Body of pancreas (tissue), 4 donors: ENCODE results near the gene KRT84. TPM values are rescaled to one million over a fixed set of nuclear protein-coding genes. Genes with fewer than 3 reads are reported as not detected.

Experiments used
- ATAC-seq: fragments of 150-250 bp; one replicate; pipeline ENCODE4 v1.9.1; 2016
- DNase-seq, 4 donors: peaks; one replicate each; pipeline ENCODE4 v3.0.0-alpha.2; 2019
- H3K27ac ChIP-seq, 4 donors: fragments of 200-600 bp; sonication (generic); 1 replicate in 3 of 4; 2 replicates in 1 of 4; pipeline versions ENCODE4 v1.5.1 to v1.6.1; 2016 to 2019; ENCODE audit warnings: mild to moderate bottlenecking in 1 of 4, mixed read lengths in 1 of 4, moderate library complexity in 1 of 4
- H3K27me3 ChIP-seq, 2 donors: fragments of 200-600 bp; sonication (generic); one replicate each; pipeline ENCODE4 v1.6.0; 2016; ENCODE audit warnings: mild to moderate bottlenecking in 1 of 2
- H3K36me3 ChIP-seq, 2 donors: fragments of 200-600 bp; sonication (generic); replicated peaks in 1 of 2; 2 replicates each; pipeline ENCODE4 v1.5.1; 2016; ENCODE audit warnings: low read depth in 2 of 2; ENCODE audit not compliant: insufficient read depth in 1 of 2
- H3K4me1 ChIP-seq: fragments of 200-600 bp; sonication (generic); one replicate; pipeline ENCODE4 v1.6.0; 2016
- H3K4me3 ChIP-seq, 2 donors: fragments of 200-600 bp; sonication (generic); 1 replicate in 1 of 2; 2 replicates in 1 of 2; pipeline ENCODE4 v1.5.1; 2016 to 2019
- H3K9me3 ChIP-seq, 3 donors: fragments of 200-600 bp; sonication (generic); 1 replicate in 2 of 3; 2 replicates in 1 of 3; pipeline ENCODE4 v1.5.1; 2016
- CTCF ChIP-seq, 7 experiments: fragments of 450-650 bp in 4 of 7; fragments of 200-600 bp in 3 of 7; sonication (generic) in 3 of 7; IDR thresholded peaks; one replicate each; pipeline ENCODE4 v1.5.1; 2016 to 2019; ENCODE audit warnings: antibody characterized with exemption in 7 of 7
- POLR2A ChIP-seq, 3 donors: fragments of 450-650 bp; IDR thresholded peaks; one replicate each; pipeline ENCODE4 v1.6.1; 2016; ENCODE audit warnings: antibody characterized with exemption in 3 of 3, mild to moderate bottlenecking in 2 of 3
- WGBS, 2 donors: methylation state at CpG; one replicate each; pipeline ENCODE4 v1.1.5; 2017; 5-methylcytosine and 5-hydroxymethylcytosine counted together
- intact Hi-C: fragments of 100-400 bp; cut with DNase I; formaldehyde crosslinking; loops from one replicate; pipeline ENCODE4 v1.15.1; 2023
- total RNA-seq, 2 donors: library from RNA; depleted of rRNA; stranded (reverse); fragments of >200 nt; gene quantifications; one replicate each; pipeline ENCODE4 v1.1.0, GENCODE V29; 2016

The KRT84 gene
- total RNA-seq, 2 donors from 2014 or later: not detected

GRCh38 chr12:52398176-52398575 lies 12.7 kb upstream of the KRT84 start:
- intact Hi-C loops: no loop called here
- H3K4me1 ChIP-seq: no peaks in the 10 kb centered on the region

DNA sequence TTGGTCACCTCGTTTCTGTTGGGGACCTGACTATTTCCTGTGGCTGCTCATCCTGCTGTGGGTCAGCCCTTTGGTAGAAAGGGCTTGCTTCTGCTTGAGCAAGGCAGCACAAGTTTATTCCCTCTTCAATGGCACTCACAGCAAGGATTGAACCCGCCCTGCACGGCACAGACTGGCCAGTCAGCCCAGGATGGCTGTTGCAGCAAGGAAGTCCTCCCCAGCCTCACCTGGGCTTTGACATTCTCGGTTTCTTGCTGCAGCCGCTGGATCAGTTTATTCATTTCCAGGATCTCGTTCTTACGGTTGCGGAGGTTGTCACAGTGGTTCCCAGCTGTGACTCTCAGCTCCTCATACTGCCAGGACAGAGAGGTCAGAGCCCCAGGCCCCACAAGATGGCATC lies 11.2 kb upstream of the KRT84 start:
- Histone ChIP-seq H3K27me3 (no peaks in the 10 kb centered on the region), H3K4me3 (no peak overlapping the region), H3K36me3 (no peaks in the 10 kb centered on the region), H3K4me1 (no peaks in the 10 kb centered on the region), H3K9me3 (no peaks in the 10 kb centered on the region), H3K27ac (no peak overlapping the region)
- intact Hi-C loops: no loop called here
- ATAC-seq: no peak
- WGBS, 2 donors: 72 to 75% methylated on average over 8 of the region's 8 CpGs
- TF ChIP-seq CTCF (IDR thresholded peaks at IDR 0.05) (no peak), POLR2A (IDR thresholded peaks at IDR 0.05) (no peak)
- DNase-seq: no peak

More at GRCh38 chr12:52398176-52398575, 12.7 kb upstream of the KRT84 start:
- H3K9me3 ChIP-seq: no peaks in the 10 kb centered on the region
- WGBS, 2 donors: 80 to 92% methylated on average over 1 of the region's 1 CpG
- H3K27me3 ChIP-seq: no peaks in the 10 kb centered on the region
- no peak for DNase-seq
- ATAC-seq: no peak
- H3K36me3 ChIP-seq: no peaks in the 10 kb centered on the region
- H3K4me3 ChIP-seq: no peak overlapping the region
- TF ChIP-seq POLR2A (IDR thresholded peaks at IDR 0.05) (no peak), CTCF (IDR thresholded peaks at IDR 0.05) (no peak)
- no peak overlapping the region for H3K27ac ChIP-seq

- Histone ChIP-seq H3K27ac (no peak overlapping the region), H3K4me1 (no peaks in the 10 kb centered on the region), H3K27me3 (no peaks in the 10 kb centered on the region), H3K4me3 (no peak overlapping the region), H3K36me3 (no peaks in the 10 kb centered on the region), H3K9me3 (no peaks in the 10 kb centered on the region)
- ATAC-seq (no peak), DNase-seq (peak; percentile 16 to 39 (median 29))
- no peak for TF ChIP-seq POLR2A (IDR thresholded peaks at IDR 0.05)
- TF ChIP-seq CTCF (IDR thresholded peaks at IDR 0.05): peak in 6 of 7 experiments; percentile 10 to 42 (median 30)
- WGBS, 2 donors: 59 to 65% methylated on average over 17 to 20 of the region's 20 CpGs
- intact Hi-C loops: no loop called here
Observed at GRCh38 chr12:52395761-52396434, 10.4 kb upstream of the KRT84 start.

DNA sequence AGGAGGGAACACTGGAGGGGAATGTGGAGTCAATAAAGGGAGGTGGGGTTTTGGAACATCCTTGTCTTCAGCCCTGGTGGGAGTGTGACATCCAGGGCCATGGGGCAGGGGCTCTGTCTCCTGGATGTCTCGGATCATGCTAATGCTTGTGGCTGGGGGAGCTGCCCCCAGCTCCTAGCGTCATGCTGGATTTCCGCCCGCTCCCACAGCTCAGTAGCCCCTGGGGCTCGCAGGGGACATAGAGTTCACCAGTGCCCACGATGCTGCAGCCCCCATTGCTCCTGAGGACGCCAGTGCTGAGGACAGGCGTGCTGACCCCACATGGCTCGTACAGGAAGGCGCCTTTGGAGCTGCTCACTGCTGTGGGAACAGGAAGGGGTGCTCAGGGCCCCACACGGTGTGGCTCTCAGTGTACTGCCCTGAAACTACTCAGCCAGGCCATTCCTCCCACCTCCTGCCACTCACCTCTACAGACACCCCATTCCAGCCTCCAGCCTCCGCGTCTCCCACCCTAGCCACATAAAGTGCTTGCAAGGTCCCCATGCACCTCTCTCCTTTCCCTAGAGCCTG lies 9.5 kb upstream of the KRT84 start:
- intact Hi-C loops: no loop called here
- no peak for DNase-seq
- no peak for ATAC-seq
- no peaks in the 10 kb centered on the region for H3K36me3 ChIP-seq
- H3K4me1 ChIP-seq: no peaks in the 10 kb centered on the region
- H3K9me3 ChIP-seq: no peaks in the 10 kb centered on the region
- WGBS, 2 donors: 72 to 75% methylated on average over 13 of the region's 13 CpGs
- TF ChIP-seq CTCF (IDR thresholded peaks at IDR 0.05): no peak
- H3K27ac ChIP-seq: no peak overlapping the region
- H3K4me3 ChIP-seq: no peak overlapping the region
- no peaks in the 10 kb centered on the region for H3K27me3 ChIP-seq
